ENCODE measurements around the gene PTN. TPM values are rescaled to one million over a fixed set of nuclear protein-coding genes. Genes with fewer than 3 reads are reported as not detected.

The PTN gene
- total RNA-seq, 1 donor from 2014 or later: 11.1 TPM

- no peaks in the 10 kb centered on the region for H3K9me3 ChIP-seq (ENCODE audit: insufficient read depth, low read depth, low read length)
- no peak for DNase-seq (ENCODE audit: low read depth)
- H4K20me1 ChIP-seq (ENCODE audit: insufficient read depth, low read length): no peaks in the 10 kb centered on the region
- no peaks in the 10 kb centered on the region for H3K79me2 ChIP-seq (ENCODE audit: insufficient read depth, low read length)
- H3K4me3 Mint-ChIP-seq (ENCODE audit: unreplicated experiment): no peak overlapping the region
- no peak for FAIRE-seq
- no peak overlapping the region for H3K4me3 ChIP-seq (ENCODE audit: insufficient read depth, low read depth, low read length)
- H3K27ac ChIP-seq (ENCODE audit: low read depth, low read length): no peak overlapping the region
- no peaks in the 10 kb centered on the region for H3K36me3 Mint-ChIP-seq (ENCODE audit: low read depth, unreplicated experiment)
- peaks cover 9% of the 10 kb centered on the region for H3K4me1 ChIP-seq (ENCODE audit: insufficient read depth, low read length)
- H2AFZ ChIP-seq (ENCODE audit: low read depth, low read length): no peak overlapping the region
- H3K27ac Mint-ChIP-seq (ENCODE audit: unreplicated experiment): no peak overlapping the region
- H3K4me1 Mint-ChIP-seq (ENCODE audit: low read depth, unreplicated experiment): peaks cover 2% of the 10 kb centered on the region
- no peaks in the 10 kb centered on the region for H3K27me3 ChIP-seq (ENCODE audit: insufficient read depth, low read length)
- H3K36me3 ChIP-seq (ENCODE audit: insufficient read depth, low read length): no peaks in the 10 kb centered on the region
- no peak overlapping the region for H3K9ac ChIP-seq (ENCODE audit: low read length)
- H3K9me3 Mint-ChIP-seq (ENCODE audit: unreplicated experiment): no peaks in the 10 kb centered on the region
- H3K4me2 ChIP-seq (ENCODE audit: low read length): peak overlapping the region; percentile 13
- no peaks in the 10 kb centered on the region for H3K27me3 Mint-ChIP-seq (ENCODE audit: low read depth, unreplicated experiment)
- TF ChIP-seq, protein P1, sequence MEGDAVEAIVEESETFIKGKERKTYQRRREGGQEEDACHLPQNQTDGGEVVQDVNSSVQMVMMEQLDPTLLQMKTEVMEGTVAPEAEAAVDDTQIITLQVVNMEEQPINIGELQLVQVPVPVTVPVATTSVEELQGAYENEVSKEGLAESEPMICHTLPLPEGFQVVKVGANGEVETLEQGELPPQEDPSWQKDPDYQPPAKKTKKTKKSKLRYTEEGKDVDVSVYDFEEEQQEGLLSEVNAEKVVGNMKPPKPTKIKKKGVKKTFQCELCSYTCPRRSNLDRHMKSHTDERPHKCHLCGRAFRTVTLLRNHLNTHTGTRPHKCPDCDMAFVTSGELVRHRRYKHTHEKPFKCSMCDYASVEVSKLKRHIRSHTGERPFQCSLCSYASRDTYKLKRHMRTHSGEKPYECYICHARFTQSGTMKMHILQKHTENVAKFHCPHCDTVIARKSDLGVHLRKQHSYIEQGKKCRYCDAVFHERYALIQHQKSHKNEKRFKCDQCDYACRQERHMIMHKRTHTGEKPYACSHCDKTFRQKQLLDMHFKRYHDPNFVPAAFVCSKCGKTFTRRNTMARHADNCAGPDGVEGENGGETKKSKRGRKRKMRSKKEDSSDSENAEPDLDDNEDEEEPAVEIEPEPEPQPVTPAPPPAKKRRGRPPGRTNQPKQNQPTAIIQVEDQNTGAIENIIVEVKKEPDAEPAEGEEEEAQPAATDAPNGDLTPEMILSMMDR (IDR thresholded peaks at IDR 0.05; ENCODE audit: insufficient read depth, low read depth, low read length): no peak
- no peak for TF ChIP-seq EZH2 (IDR thresholded peaks at IDR 0.05; ENCODE audit: insufficient read depth, low read length)
Observed at GRCh38 chr7:137305901-137306621, 37.5 kb downstream of the PTN start.

- H3K27ac Mint-ChIP-seq (ENCODE audit: unreplicated experiment): no peak overlapping the region
Observed at GRCh38 chr7:137304624-137305235, 38.8 kb downstream of the PTN start.

More at GRCh38 chr7:137304624-137305235, 38.8 kb downstream of the PTN start:
- Histone ChIP-seq H4K20me1 (ENCODE audit: insufficient read depth, low read length) (no peaks in the 10 kb centered on the region), H3K4me2 (ENCODE audit: low read length) (peak overlapping the region; percentile 71), H3K4me3 (ENCODE audit: insufficient read depth, low read depth, low read length) (peak overlapping the region; percentile 21), H3K27me3 (ENCODE audit: insufficient read depth, low read length) (no peaks in the 10 kb centered on the region), H3K36me3 (ENCODE audit: insufficient read depth, low read length) (no peaks in the 10 kb centered on the region), H2AFZ (ENCODE audit: low read depth, low read length) (no peak overlapping the region), H3K9me3 (ENCODE audit: insufficient read depth, low read depth, low read length) (no peaks in the 10 kb centered on the region), H3K4me1 (ENCODE audit: insufficient read depth, low read length) (peaks cover 9% of the 10 kb centered on the region), H3K27ac (ENCODE audit: low read depth, low read length) (peak overlapping the region; percentile 58), H3K9ac (ENCODE audit: low read length) (peak overlapping the region; percentile 46), H3K79me2 (ENCODE audit: insufficient read depth, low read length) (no peaks in the 10 kb centered on the region)
- Mint-ChIP-seq H3K27me3 (ENCODE audit: low read depth, unreplicated experiment) (no peaks in the 10 kb centered on the region), H3K36me3 (ENCODE audit: low read depth, unreplicated experiment) (no peaks in the 10 kb centered on the region), H3K4me3 (ENCODE audit: unreplicated experiment) (no peak overlapping the region), H3K4me1 (ENCODE audit: low read depth, unreplicated experiment) (peaks cover 2% of the 10 kb centered on the region), H3K9me3 (ENCODE audit: unreplicated experiment) (no peaks in the 10 kb centered on the region)
- FAIRE-seq: no peak
- peak; percentile 91 for DNase-seq (ENCODE audit: low read depth)
- TF ChIP-seq EZH2 (IDR thresholded peaks at IDR 0.05; ENCODE audit: insufficient read depth, low read length): no peak
- TF ChIP-seq, protein P1 (IDR thresholded peaks at IDR 0.05; ENCODE audit: insufficient read depth, low read depth, low read length): no peak
